SIG-M5 (cell line): ENCODE results near the gene TTC6.

ENCODE experiments used
- DNase-seq: peaks from one replicate; lab custom pipeline; 2025; lab: John Stamatoyannopoulos, UW

TTC6 gene

GRCh38 chr14:37623971-37624370 lies 28.5 kb downstream of the TTC6 start:
- DNase-seq = no peak

- DNase-seq = no peak
Observed at GRCh38 chr14:37625597-37626595, 30.5 kb downstream of the TTC6 start.

GRCh38 chr14:37637341-37637740 lies 41.9 kb downstream of the TTC6 start:
- no peak for DNase-seq

GRCh38 chr14:37638599-37638998 lies 43.2 kb downstream of the TTC6 start:
- DNase-seq = no peak

GRCh38 chr14:37641117-37641516 lies 45.7 kb downstream of the TTC6 start:
- no peak for DNase-seq

GRCh38 chr14:37642125-37642524 lies 46.7 kb downstream of the TTC6 start:
- no peak for DNase-seq

GRCh38 chr14:37643701-37644100 lies 48.3 kb downstream of the TTC6 start:
- no peak for DNase-seq
